HEK293 (cell line): ENCODE measurements around the gene MPDU1.

Experiments used
- CTCF ChIA-PET: fragments of 350-600 bp; formaldehyde crosslinking; extraction: SDS; loops from one replicate; lab custom pipeline; 2021; ENCODE audit warnings: antibody characterized with exemption; lab: Yijun Ruan, JAX
- POLR2A ChIA-PET: fragments of 300-600 bp; formaldehyde crosslinking; extraction: SDS; loops from one replicate; lab custom pipeline; 2020; ENCODE audit warnings: antibody characterized with exemption, inconsistent platforms; lab: Yijun Ruan, JAX
- H3K27ac ChIP-seq: fragments of 200-500 bp; sonication (Bioruptor generic); 2 replicates; pipeline ENCODE4 v1.5.1; 2014; ENCODE audit warnings: low read depth, low read length, control low read depth, inconsistent platforms; ENCODE audit errors: extremely low read depth
- H3K36me3 ChIP-seq, 2 experiments: fragments of 200-500 bp in 1 of 2; sonication (Bioruptor generic) in 1 of 2; 1 replicate in 1 of 2; 2 replicates in 1 of 2; pipeline ENCODE4 v1.5.1; 2014 to 2017; ENCODE audit warnings: inconsistent platforms in 2 of 2, low read length in 2 of 2; ENCODE audit not compliant: control insufficient read depth in 2 of 2, insufficient read depth in 1 of 2
- H3K4me1 ChIP-seq: fragments of 200-500 bp; sonication (Bioruptor generic); 2 replicates; pipeline ENCODE4 v1.5.1; 2014; ENCODE audit warnings: mild to moderate bottlenecking, low read length, inconsistent platforms; ENCODE audit not compliant: control insufficient read depth, insufficient read depth
- H3K4me3 ChIP-seq: 2 replicates; pipeline ENCODE4 v1.5.1; 2011; ENCODE audit warnings: low read depth, mild to moderate bottlenecking, control low read depth, low read length, moderate library complexity
- H3K9me3 ChIP-seq: fragments of 200-500 bp; sonication (Bioruptor generic); 2 replicates; pipeline ENCODE4 v1.5.1; 2014; ENCODE audit warnings: low read depth, low read length, inconsistent platforms; ENCODE audit not compliant: control insufficient read depth, insufficient read depth
- KLF1 ChIP-seq: fragments of 450-650 bp; formaldehyde crosslinking; IDR thresholded peaks from 2 replicates; pipeline ENCODE4 v1.5.1; 2016; ENCODE audit warnings: missing biosample characterization, missing genetic modification characterization
- KLF10 ChIP-seq: fragments of 450-650 bp; IDR thresholded peaks from 2 replicates; pipeline ENCODE4 v1.5.1; 2018; ENCODE audit warnings: missing biosample characterization, mild to moderate bottlenecking, missing genetic modification characterization
- RBAK ChIP-seq: fragments of 450-650 bp; formaldehyde crosslinking; IDR thresholded peaks from 2 replicates; pipeline ENCODE4 v1.5.1; 2016; ENCODE audit warnings: missing biosample characterization, missing genetic modification characterization
- YY2 ChIP-seq: fragments of 450-650 bp; formaldehyde crosslinking; IDR thresholded peaks from 2 replicates; pipeline ENCODE4 v1.5.1; 2016; ENCODE audit warnings: missing biosample characterization, missing genetic modification characterization
- ZBTB21 ChIP-seq: fragments of 450-650 bp; formaldehyde crosslinking; IDR thresholded peaks from 2 replicates; pipeline ENCODE4 v1.5.1; 2017; ENCODE audit warnings: missing biosample characterization, missing genetic modification characterization
- ZNF132 ChIP-seq: fragments of 450-650 bp; formaldehyde crosslinking; IDR thresholded peaks from 2 replicates; pipeline ENCODE4 v1.5.1; 2017; ENCODE audit warnings: missing biosample characterization, missing genetic modification characterization, borderline replicate concordance
- ZNF146 ChIP-seq: fragments of 450-650 bp; formaldehyde crosslinking; IDR thresholded peaks from 2 replicates; pipeline ENCODE4 v1.5.1; 2016; ENCODE audit warnings: missing biosample characterization, missing genetic modification characterization
- ZNF169 ChIP-seq: fragments of 450-650 bp; formaldehyde crosslinking; IDR thresholded peaks from 2 replicates; pipeline ENCODE4 v1.5.1; 2016; ENCODE audit warnings: missing biosample characterization, missing genetic modification characterization
- ZNF302 ChIP-seq: fragments of 450-650 bp; formaldehyde crosslinking; IDR thresholded peaks from 2 replicates; pipeline ENCODE4 v1.5.1; 2016; ENCODE audit warnings: missing biosample characterization, missing genetic modification characterization, low read depth
- ZNF549 ChIP-seq: fragments of 450-650 bp; IDR thresholded peaks from 2 replicates; pipeline ENCODE4 v1.5.1; 2018; ENCODE audit warnings: missing biosample characterization, missing genetic modification characterization, mild to moderate bottlenecking, inconsistent platforms, moderate library complexity
- ZNF621 ChIP-seq: fragments of 450-650 bp; formaldehyde crosslinking; IDR thresholded peaks from 2 replicates; pipeline ENCODE4 v1.5.1; 2017; ENCODE audit warnings: missing biosample characterization, missing genetic modification characterization
- ZNF626 ChIP-seq: fragments of 450-650 bp; sonication (Bioruptor Pico); formaldehyde crosslinking; IDR thresholded peaks from 2 replicates; pipeline ENCODE4 v1.5.1; 2018; ENCODE audit warnings: missing biosample characterization, missing genetic modification characterization, inconsistent platforms
- TF ChIP-seq, protein P1 (sequence below): fragments of 450-650 bp; formaldehyde crosslinking; IDR thresholded peaks from 2 replicates; pipeline ENCODE4 v1.5.1; 2016; ENCODE audit warnings: missing biosample characterization, missing genetic modification characterization
- TF ChIP-seq, protein P2 (sequence below): fragments of 450-650 bp; formaldehyde crosslinking; IDR thresholded peaks from 2 replicates; pipeline ENCODE4 v1.5.1; 2016; ENCODE audit warnings: missing biosample characterization, missing genetic modification characterization, borderline replicate concordance
- TF ChIP-seq, protein P3 (sequence below): fragments of 450-650 bp; formaldehyde crosslinking; IDR thresholded peaks from 2 replicates; pipeline ENCODE4 v1.5.1; 2016; ENCODE audit warnings: missing biosample characterization, missing genetic modification characterization, low read depth
- TF ChIP-seq, protein P4 (sequence below): fragments of 450-650 bp; formaldehyde crosslinking; IDR thresholded peaks from 2 replicates; pipeline ENCODE4 v1.5.1; 2016; ENCODE audit warnings: missing biosample characterization, missing genetic modification characterization, low read depth
- TF ChIP-seq, protein P5 (sequence below): fragments of 450-650 bp; formaldehyde crosslinking; IDR thresholded peaks from 2 replicates; pipeline ENCODE4 v1.5.1; 2017; ENCODE audit warnings: missing biosample characterization, missing genetic modification characterization
- TF ChIP-seq, protein P6 (sequence below): fragments of 450-650 bp; formaldehyde crosslinking; conservative IDR thresholded peaks from 2 replicates; pipeline ENCODE4 v1.5.1; 2016; ENCODE audit warnings: low read depth, missing biosample characterization, missing genetic modification characterization

Gene MPDU1

DNA sequence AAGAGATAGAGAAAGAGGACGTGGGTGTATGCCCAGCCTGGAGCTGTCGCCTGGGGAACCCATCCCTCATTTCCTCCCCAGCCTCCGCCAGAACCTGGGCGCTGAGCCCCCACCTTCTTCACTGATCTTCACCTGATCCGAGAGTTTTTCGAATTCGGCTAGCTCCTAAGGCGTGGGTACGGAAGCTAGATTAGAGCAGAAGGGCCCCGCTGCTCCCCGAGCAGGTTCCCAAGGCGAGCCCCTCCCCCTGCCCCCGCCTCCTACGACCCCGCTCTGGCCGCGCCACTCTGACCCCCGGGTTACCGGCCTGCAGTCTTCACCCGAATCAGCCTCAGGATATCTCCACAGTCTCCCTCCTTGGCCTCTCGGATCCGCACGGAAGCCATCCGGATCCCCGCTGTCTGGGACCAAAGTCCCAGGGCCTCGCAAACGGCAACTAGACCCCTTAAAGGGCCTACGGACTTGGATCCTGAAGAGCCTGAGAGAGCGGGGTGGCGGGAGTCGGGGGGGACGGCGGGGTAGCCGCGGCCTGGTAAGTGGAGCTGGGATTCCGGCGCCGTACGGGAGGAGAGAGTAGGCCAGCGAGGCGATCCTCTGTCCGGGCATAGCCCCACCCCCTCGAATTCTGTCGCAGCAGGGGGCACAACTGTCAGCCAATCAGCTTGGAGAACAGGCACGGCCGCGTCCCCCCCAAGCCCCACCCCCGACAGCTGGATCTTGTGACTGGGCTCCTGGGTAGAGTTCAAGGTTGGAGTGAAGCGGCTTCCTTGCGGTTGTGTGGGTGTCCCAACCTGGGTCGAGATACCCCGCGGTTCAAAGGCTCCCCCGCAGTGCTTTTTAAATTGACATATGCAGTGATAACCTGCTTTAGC lies 43.8 kb downstream of the MPDU1 start, which contains the start of gene SAT2:
SAT2 (minus strand) TSS at position 572 of the 872 bp plus-strand sequence; CDS start at position 386, 186 bp downstream.
- peak within 1 kb of the TSS; percentile 84 for H3K4me3 ChIP-seq
- POLR2A ChIA-PET = interaction anchor here (0.6 to 9.6 kb wide), 20 partner anchors 8 to 323 kb away, joined by 3 to 215 read pairs (median 4); partner anchors contain the start of genes ATP1B2, CD68, EFNB3 and FXR2
- CTCF ChIA-PET = interaction anchor here (0.5 to 4.4 kb wide), 13 partner anchors 9 to 1008 kb away, joined by 3 to 24 read pairs (median 4); partner anchors contain the start of genes FXR2, TP53 and WRAP53
- H3K36me3 ChIP-seq = peaks cover 0 to 8% of the 10 kb centered on the region in 2 experiments; a peak in 2 of 3 replicates
- peak within 1 kb of the TSS; percentile 91 for H3K27ac ChIP-seq
- H3K9me3 ChIP-seq = no peaks in the 10 kb centered on the region
- peaks cover 3% of the 10 kb centered on the region; the same call in 1 of the 2 replicates for H3K4me1 ChIP-seq
- no peak for TF ChIP-seq ZNF132 (tag by site-specific recombination)
- no peak for TF ChIP-seq YY2
- TF ChIP-seq ZNF621 (tag by site-specific recombination) = no peak
- TF ChIP-seq, protein P1, sequence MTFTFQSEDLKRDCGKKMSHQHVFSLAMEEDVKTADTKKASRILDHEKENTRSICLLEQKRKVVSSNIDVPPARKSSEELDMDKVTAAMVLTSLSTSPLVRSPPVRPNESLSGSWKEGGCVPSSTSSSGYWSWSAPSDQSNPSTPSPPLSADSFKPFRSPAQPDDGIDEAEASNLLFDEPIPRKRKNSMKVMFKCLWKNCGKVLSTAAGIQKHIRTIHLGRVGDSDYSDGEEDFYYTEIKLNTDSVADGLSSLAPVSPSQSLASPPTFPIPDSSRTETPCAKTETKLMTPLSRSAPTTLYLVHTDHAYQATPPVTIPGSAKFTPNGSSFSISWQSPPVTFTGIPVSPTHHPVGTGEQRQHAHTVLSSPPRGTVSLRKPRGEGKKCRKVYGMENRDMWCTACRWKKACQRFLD = no peak
- TF ChIP-seq ZNF549 (tag by site-specific recombination) = no peak
- TF ChIP-seq KLF10 = peak; percentile 84
- TF ChIP-seq RBAK = no peak
- TF ChIP-seq KLF1 (tag by site-specific recombination) = no peak
- no peak for TF ChIP-seq ZNF146
- TF ChIP-seq ZNF169 (tag by site-specific recombination) = no peak
- TF ChIP-seq ZNF302 (tag by site-specific recombination) = no peak
- TF ChIP-seq, protein P2, sequence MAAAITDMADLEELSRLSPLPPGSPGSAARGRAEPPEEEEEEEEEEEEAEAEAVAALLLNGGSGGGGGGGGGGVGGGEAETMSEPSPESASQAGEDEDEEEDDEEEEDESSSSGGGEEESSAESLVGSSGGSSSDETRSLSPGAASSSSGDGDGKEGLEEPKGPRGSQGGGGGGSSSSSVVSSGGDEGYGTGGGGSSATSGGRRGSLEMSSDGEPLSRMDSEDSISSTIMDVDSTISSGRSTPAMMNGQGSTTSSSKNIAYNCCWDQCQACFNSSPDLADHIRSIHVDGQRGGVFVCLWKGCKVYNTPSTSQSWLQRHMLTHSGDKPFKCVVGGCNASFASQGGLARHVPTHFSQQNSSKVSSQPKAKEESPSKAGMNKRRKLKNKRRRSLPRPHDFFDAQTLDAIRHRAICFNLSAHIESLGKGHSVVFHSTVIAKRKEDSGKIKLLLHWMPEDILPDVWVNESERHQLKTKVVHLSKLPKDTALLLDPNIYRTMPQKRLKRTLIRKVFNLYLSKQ = no peak
- TF ChIP-seq, protein P3, sequence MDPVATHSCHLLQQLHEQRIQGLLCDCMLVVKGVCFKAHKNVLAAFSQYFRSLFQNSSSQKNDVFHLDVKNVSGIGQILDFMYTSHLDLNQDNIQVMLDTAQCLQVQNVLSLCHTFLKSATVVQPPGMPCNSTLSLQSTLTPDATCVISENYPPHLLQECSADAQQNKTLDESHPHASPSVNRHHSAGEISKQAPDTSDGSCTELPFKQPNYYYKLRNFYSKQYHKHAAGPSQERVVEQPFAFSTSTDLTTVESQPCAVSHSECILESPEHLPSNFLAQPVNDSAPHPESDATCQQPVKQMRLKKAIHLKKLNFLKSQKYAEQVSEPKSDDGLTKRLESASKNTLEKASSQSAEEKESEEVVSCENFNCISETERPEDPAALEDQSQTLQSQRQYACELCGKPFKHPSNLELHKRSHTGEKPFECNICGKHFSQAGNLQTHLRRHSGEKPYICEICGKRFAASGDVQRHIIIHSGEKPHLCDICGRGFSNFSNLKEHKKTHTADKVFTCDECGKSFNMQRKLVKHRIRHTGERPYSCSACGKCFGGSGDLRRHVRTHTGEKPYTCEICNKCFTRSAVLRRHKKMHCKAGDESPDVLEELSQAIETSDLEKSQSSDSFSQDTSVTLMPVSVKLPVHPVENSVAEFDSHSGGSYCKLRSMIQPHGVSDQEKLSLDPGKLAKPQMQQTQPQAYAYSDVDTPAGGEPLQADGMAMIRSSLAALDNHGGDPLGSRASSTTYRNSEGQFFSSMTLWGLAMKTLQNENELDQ (tag by site-specific recombination) = no peak
- TF ChIP-seq, protein P4, sequence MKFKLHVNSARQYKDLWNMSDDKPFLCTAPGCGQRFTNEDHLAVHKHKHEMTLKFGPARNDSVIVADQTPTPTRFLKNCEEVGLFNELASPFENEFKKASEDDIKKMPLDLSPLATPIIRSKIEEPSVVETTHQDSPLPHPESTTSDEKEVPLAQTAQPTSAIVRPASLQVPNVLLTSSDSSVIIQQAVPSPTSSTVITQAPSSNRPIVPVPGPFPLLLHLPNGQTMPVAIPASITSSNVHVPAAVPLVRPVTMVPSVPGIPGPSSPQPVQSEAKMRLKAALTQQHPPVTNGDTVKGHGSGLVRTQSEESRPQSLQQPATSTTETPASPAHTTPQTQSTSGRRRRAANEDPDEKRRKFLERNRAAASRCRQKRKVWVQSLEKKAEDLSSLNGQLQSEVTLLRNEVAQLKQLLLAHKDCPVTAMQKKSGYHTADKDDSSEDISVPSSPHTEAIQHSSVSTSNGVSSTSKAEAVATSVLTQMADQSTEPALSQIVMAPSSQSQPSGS (tag by site-specific recombination) = no peak
- no peak for TF ChIP-seq ZBTB21 (tag by site-specific recombination)
- TF ChIP-seq, protein P5, sequence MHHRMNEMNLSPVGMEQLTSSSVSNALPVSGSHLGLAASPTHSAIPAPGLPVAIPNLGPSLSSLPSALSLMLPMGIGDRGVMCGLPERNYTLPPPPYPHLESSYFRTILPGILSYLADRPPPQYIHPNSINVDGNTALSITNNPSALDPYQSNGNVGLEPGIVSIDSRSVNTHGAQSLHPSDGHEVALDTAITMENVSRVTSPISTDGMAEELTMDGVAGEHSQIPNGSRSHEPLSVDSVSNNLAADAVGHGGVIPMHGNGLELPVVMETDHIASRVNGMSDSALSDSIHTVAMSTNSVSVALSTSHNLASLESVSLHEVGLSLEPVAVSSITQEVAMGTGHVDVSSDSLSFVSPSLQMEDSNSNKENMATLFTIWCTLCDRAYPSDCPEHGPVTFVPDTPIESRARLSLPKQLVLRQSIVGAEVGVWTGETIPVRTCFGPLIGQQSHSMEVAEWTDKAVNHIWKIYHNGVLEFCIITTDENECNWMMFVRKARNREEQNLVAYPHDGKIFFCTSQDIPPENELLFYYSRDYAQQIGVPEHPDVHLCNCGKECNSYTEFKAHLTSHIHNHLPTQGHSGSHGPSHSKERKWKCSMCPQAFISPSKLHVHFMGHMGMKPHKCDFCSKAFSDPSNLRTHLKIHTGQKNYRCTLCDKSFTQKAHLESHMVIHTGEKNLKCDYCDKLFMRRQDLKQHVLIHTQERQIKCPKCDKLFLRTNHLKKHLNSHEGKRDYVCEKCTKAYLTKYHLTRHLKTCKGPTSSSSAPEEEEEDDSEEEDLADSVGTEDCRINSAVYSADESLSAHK (tag by site-specific recombination) = no peak
- no peak for TF ChIP-seq ZNF626
- TF ChIP-seq, protein P6, sequence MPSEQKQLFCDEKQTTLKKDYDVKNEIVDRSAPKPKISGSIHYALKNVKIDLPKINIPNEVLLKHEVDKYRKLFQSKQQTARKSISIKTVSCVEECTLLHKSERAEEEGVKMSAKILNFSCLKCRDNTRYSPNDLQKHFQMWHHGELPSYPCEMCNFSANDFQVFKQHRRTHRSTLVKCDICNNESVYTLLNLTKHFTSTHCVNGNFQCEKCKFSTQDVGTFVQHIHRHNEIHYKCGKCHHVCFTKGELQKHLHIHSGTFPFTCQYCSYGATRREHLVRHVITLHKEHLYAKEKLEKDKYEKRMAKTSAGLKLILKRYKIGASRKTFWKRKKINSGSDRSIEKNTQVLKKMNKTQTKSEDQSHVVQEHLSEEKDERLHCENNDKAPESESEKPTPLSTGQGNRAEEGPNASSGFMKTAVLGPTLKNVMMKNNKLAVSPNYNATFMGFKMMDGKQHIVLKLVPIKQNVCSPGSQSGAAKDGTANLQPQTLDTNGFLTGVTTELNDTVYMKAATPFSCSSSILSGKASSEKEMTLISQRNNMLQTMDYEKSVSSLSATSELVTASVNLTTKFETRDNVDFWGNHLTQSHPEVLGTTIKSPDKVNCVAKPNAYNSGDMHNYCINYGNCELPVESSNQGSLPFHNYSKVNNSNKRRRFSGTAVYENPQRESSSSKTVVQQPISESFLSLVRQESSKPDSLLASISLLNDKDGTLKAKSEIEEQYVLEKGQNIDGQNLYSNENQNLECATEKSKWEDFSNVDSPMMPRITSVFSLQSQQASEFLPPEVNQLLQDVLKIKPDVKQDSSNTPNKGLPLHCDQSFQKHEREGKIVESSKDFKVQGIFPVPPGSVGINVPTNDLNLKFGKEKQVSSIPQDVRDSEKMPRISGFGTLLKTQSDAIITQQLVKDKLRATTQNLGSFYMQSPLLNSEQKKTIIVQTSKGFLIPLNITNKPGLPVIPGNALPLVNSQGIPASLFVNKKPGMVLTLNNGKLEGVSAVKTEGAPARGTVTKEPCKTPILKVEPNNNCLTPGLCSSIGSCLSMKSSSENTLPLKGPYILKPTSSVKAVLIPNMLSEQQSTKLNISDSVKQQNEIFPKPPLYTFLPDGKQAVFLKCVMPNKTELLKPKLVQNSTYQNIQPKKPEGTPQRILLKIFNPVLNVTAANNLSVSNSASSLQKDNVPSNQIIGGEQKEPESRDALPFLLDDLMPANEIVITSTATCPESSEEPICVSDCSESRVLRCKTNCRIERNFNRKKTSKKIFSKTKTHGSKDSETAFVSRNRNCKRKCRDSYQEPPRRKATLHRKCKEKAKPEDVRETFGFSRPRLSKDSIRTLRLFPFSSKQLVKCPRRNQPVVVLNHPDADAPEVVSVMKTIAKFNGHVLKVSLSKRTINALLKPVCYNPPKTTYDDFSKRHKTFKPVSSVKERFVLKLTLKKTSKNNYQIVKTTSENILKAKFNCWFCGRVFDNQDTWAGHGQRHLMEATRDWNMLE (tag by site-specific recombination) = no peak
